Activated CD8-positive, alpha-beta T cell treated with anti-CD3 and anti-CD28 coated beads for 36 hours (primary cell): ENCODE data around the gene RABGEF1. TPM values are rescaled to one million over a fixed set of nuclear protein-coding genes. Genes with fewer than 3 reads are reported as not detected.
A peak's percentile ranks its signal among the peaks of the same experiment; 100 is the strongest.

Source experiments
- ATAC-seq: fragments of 200-7000 bp; cut with Tn5 transposase; one replicate; pipeline ENCODE4 v1.10.0; 2021; ENCODE audit warnings: mild to moderate bottlenecking, moderate library complexity
- CTCF ChIA-PET: fragments of 350-600 bp; sonication (Branson Sonifier 250); formaldehyde crosslinking; loops from one replicate; lab custom pipeline; 2021; ENCODE audit warnings: antibody characterized with exemption; lab: Charles Lee
- POLR2A ChIA-PET: fragments of 350-600 bp; sonication (Branson Sonifier 250); formaldehyde crosslinking; loops from one replicate; lab custom pipeline; 2021; ENCODE audit warnings: antibody characterized with exemption; lab: Charles Lee
- DNase-seq: peaks from one replicate; pipeline ENCODE4 v3.0.0-alpha.2; 2020
- H3K27ac Mint-ChIP-seq: one replicate; pipeline ENCODE4 v1.8.0; 2021; ENCODE audit warnings: mild to moderate bottlenecking, mixed read lengths
- H3K27me3 Mint-ChIP-seq: one replicate; pipeline ENCODE4 v1.8.0; 2021; ENCODE audit warnings: mixed read lengths
- H3K36me3 Mint-ChIP-seq: one replicate; pipeline ENCODE4 v1.8.0; 2021; ENCODE audit warnings: low read depth, mixed read lengths
- H3K4me1 Mint-ChIP-seq: one replicate; pipeline ENCODE4 v1.8.0; 2021; ENCODE audit warnings: low read depth, mixed read lengths
- H3K4me3 Mint-ChIP-seq: one replicate; pipeline ENCODE4 v1.8.0; 2021; ENCODE audit warnings: mild to moderate bottlenecking, moderate library complexity, mixed read lengths
- H3K9me3 Mint-ChIP-seq: one replicate; pipeline ENCODE4 v1.8.0; 2021; ENCODE audit warnings: mixed read lengths
- CTCF ChIP-seq: fragments of 200-600 bp; IDR thresholded peaks from one replicate; pipeline ENCODE4 v1.8.0; 2022; ENCODE audit warnings: antibody characterized with exemption, mild to moderate bottlenecking
- intact Hi-C: fragments of 100-400 bp; cut with micrococcal nuclease; formaldehyde crosslinking; loops from one replicate; pipeline ENCODE4 v1.10.0; 2022
- total RNA-seq, 2 experiments: library from RNA; stranded (reverse); gene quantifications; one replicate each; pipeline ENCODE4 v1.2.3, GENCODE V29; 2021

Gene RABGEF1
- total RNA-seq, 2 experiments from 2014 or later = 17.5 to 19.2 TPM

GRCh38 chr7:66859339-66859738 lies 118.8 kb downstream of the RABGEF1 start:
- TF ChIP-seq CTCF = no peak
- CTCF ChIA-PET = interaction anchor here (1.1 to 1.5 kb wide), 2 partner anchors 81 to 181 kb away, joined by 3 to 4 read pairs; no protein-coding TSS in a partner anchor
- Mint-ChIP-seq H3K27me3 (no peaks in the 10 kb centered on the region), H3K9me3 (no peaks in the 10 kb centered on the region), H3K4me3 (peak overlapping the region; percentile 50), H3K36me3 (peaks cover 2% of the 10 kb centered on the region), H3K4me1 (peaks cover 15% of the 10 kb centered on the region), H3K27ac (peak overlapping the region; percentile 94)
- DNase-seq (no peak), ATAC-seq (no peak)
- intact Hi-C loops = no loop called here
- POLR2A ChIA-PET = interaction anchor here (0.5 to 1.6 kb wide), 3 partner anchors 12 to 117 kb away, joined by 3 to 6 read pairs (median 4); no protein-coding TSS in a partner anchor

DNA sequence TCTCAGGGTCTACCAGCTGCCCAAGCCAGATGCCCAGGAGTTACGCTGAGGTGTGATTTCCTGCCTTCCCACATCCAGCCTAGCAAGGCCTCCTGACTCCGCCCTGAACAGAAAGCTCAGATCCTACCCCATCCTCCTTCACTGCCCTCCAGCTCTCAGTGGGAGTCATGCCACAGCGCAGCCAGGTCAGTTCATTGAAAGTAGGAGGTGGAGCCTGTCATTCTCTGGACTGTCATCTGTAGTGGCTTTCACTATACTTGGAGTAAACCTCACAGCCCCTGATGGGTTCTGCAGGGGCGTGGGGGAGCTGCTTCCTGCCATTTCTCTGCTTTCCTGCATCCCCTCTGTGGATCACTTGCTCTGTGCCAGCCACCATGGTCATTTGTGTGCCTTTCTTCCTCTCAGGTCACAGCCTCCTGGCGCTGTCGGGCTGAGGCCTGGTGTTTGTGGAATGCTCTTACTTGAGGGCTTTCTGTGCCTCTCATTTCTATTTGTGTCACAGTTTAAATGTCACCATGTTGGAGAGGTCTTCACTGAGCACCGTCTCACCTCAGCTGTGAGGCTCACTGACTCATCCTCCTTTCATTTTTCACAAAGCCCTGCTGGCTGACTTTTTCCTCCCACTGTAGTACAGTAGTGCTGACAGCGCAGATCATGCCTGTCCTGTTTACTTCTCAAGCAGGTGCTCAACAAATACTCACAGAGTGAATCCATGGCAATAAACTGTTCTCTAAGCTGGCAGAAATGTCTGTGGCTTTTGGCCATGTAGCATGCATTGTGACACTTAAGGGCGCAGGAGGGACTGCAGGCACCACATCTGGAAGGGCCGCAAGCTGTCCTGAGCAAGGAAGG lies 119.5 kb downstream of the RABGEF1 start:
- Mint-ChIP-seq H3K27me3 (no peaks in the 10 kb centered on the region), H3K4me1 (peaks cover 20% of the 10 kb centered on the region), H3K9me3 (no peaks in the 10 kb centered on the region), H3K36me3 (peaks cover 2% of the 10 kb centered on the region), H3K27ac (peak overlapping the region; percentile 94), H3K4me3 (peak overlapping the region; percentile 50)
- POLR2A ChIA-PET = interaction anchor here (0.5 to 1.6 kb wide), 3 partner anchors 12 to 118 kb away, joined by 3 to 6 read pairs (median 4); no protein-coding TSS in a partner anchor
- intact Hi-C loops = no loop called here
- ATAC-seq = peak; percentile 98
- no peak for TF ChIP-seq CTCF
- CTCF ChIA-PET = interaction anchor here (0.9 to 1.5 kb wide), 3 partner anchors 9 to 181 kb away, joined by 3 to 4 read pairs (median 4); no protein-coding TSS in a partner anchor
- DNase-seq = peak; percentile 74

- H3K4me3 Mint-ChIP-seq = no peak overlapping the region
- no peak for ATAC-seq
- H3K4me1 Mint-ChIP-seq = peaks cover 22% of the 10 kb centered on the region
Observed at GRCh38 chr7:66860767-66861166, 120.2 kb downstream of the RABGEF1 start.

More at GRCh38 chr7:66860767-66861166, 120.2 kb downstream of the RABGEF1 start:
- DNase-seq = no peak
- no peaks in the 10 kb centered on the region for H3K9me3 Mint-ChIP-seq
- ChIA-PET POLR2A (interaction anchor here (1.6 kb wide), 1 partner anchor 16 kb away, joined by 6 read pairs; no protein-coding TSS in a partner anchor), CTCF (no interaction called here)
- intact Hi-C loops = no loop called here
- peaks cover 2% of the 10 kb centered on the region for H3K36me3 Mint-ChIP-seq
- no peak for TF ChIP-seq CTCF
- H3K27me3 Mint-ChIP-seq = no peaks in the 10 kb centered on the region
- no peak overlapping the region for H3K27ac Mint-ChIP-seq

Other genes with a start within 250 kb of the RABGEF1 start
- gene KCTD7, start 111.9 kb upstream of the RABGEF1 start, total RNA-seq = 1 to 10 TPM; 4.8 to 5.4 TPM
- gene TMEM248, start 180.5 kb downstream of the RABGEF1 start, total RNA-seq = 10 to 100 TPM; 66.7 to 76.1 TPM